ENCODE data around the gene GAPDHS. TPM values are rescaled to one million over a fixed set of nuclear protein-coding genes. Genes with fewer than 3 reads are reported as not detected.
A peak's percentile ranks its signal among the peaks of the same experiment; 100 is the strongest.

The GAPDHS gene
- total and polyA plus RNA-seq, 2 of the 13 experiments (the other 11 are each of a cell fraction or from before 2014, with no cell fraction given) = not detected

GRCh38 chr19:35545001-35545854, 12.0 kb downstream of the GAPDHS start, which contains the start of gene TMEM147 (continued):
- no peak for TF ChIP-seq ZFP62 (CRISPR knock-in tag; IDR thresholded peaks at IDR 0.05)
- TF ChIP-seq MLLT10 (CRISPR knock-in tag; IDR thresholded peaks at IDR 0.05) = no peak
- no peak for TF ChIP-seq SIX1 (CRISPR knock-in tag; IDR thresholded peaks at IDR 0.05; ENCODE audit: borderline replicate concordance)
- peak; percentile 95 for TF ChIP-seq ATF1 (CRISPR knock-in tag; IDR thresholded peaks at IDR 0.05)
- TF ChIP-seq KDM5A (IDR thresholded peaks at IDR 0.05; ENCODE audit: borderline replicate concordance, low read length) = peak; percentile 70; the same call in 1 of the 2 replicates
- TF ChIP-seq STAT6 (CRISPR knock-in tag; IDR thresholded peaks at IDR 0.05; ENCODE audit: borderline replicate concordance) = no peak; the same call in 1 of the 2 replicates
- no peak for TF ChIP-seq THAP7 (CRISPR knock-in tag; IDR thresholded peaks at IDR 0.05)
- TF ChIP-seq RAD51 (IDR thresholded peaks at IDR 0.05; ENCODE audit: borderline replicate concordance) = no peak
- no peak for TF ChIP-seq ADNP (CRISPR knock-in tag; IDR thresholded peaks at IDR 0.05)
- no peak for TF ChIP-seq TCF12 (IDR thresholded peaks at IDR 0.05)
- TF ChIP-seq TCF12 (CRISPR knock-in tag; IDR thresholded peaks at IDR 0.05) = 0 out of 2 replicates have a peak, but pooled peaks have one; percentile 38
- no peak for TF ChIP-seq ZNF550 (CRISPR knock-in tag; IDR thresholded peaks at IDR 0.05; ENCODE audit: borderline replicate concordance)
- TF ChIP-seq ZNF446 (CRISPR knock-in tag; IDR thresholded peaks at IDR 0.05) = peak; percentile 89; the same call in 1 of the 2 replicates
- TF ChIP-seq PITX1 (CRISPR knock-in tag; IDR thresholded peaks at IDR 0.05) = no peak
- peak; percentile 84 for TF ChIP-seq REPIN1 (CRISPR knock-in tag; IDR thresholded peaks at IDR 0.05; ENCODE audit: borderline replicate concordance, low read depth)
- peak in 1 of 2 experiments; percentile 43; a peak in 1 of 4 replicates for TF ChIP-seq REST (IDR thresholded peaks at IDR 0.05; ENCODE audit: borderline replicate concordance in 1 of 2, low read depth in 1 of 2, low read length in 2 of 2)
- TF ChIP-seq NCOA2 (CRISPR knock-in tag; IDR thresholded peaks at IDR 0.05) = peak; percentile 48; the same call in 1 of the 2 replicates
- peak; percentile 85; the same call in 1 of the 2 replicates for TF ChIP-seq PBX3 (CRISPR knock-in tag; IDR thresholded peaks at IDR 0.05; ENCODE audit: borderline replicate concordance)
- no peak for TF ChIP-seq RORA (CRISPR knock-in tag; IDR thresholded peaks at IDR 0.05)
- no peak for TF ChIP-seq GATAD2A (CRISPR knock-in tag; IDR thresholded peaks at IDR 0.05)
- no peak; the same call in 1 of the 2 replicates for TF ChIP-seq ZNF556 (CRISPR knock-in tag; IDR thresholded peaks at IDR 0.05; ENCODE audit: borderline replicate concordance)
- peak; percentile 82; the same call in 1 of the 2 replicates for TF ChIP-seq HDAC1 (CRISPR knock-in tag; IDR thresholded peaks at IDR 0.05)
